ENCODE results near the gene HIVEP3.

Gene HIVEP3

GRCh38 chr1:41481109-41481775, 437.5 kb downstream of the HIVEP3 start:
- DNase-seq (ENCODE audit: low read depth), result no peak

DNA sequence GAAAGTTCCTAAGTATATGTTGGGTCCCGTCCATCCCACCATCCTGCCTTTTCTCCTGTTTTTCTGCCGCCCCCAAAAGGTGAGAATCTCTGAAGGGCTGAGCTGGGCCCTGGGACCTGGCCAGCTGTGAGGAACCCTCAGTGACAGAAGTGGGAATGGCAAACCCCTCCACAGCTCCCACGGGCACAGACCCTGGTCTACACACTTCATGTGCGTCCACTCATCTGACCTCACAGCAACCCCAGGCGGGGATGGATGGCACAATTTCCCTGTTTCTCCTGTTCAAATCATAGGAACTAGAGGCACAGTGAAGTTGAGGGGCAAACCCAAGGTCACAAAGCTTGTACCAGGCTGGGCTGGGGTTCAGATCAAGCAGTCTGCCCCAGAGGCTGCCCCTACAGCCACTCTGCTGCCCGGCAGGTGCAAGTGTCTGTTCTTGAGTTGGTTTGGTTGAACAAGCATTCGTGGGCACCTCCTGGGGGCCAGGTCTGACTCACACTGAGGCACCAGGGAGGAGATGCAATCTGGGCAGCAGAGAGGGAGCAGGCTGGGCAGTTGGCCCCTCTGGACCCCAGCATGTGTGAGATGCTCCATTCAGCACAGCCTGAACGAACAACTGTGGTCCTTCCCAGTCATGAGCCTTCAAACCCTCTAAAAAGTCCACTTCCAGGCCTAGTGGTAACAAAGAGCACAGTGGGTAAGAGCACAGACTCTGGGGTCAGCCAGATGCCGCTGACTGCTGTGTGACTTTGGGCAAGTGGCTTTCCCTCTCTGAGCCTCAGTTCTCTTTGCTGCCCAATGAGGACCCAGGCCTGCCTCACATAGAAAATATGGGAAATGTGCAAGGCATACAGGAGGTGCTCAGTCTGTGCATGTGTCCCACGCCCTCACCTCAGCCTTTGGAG, 438.3 kb downstream of the HIVEP3 start:
- no peak for DNase-seq (ENCODE audit: low read depth)

DNA sequence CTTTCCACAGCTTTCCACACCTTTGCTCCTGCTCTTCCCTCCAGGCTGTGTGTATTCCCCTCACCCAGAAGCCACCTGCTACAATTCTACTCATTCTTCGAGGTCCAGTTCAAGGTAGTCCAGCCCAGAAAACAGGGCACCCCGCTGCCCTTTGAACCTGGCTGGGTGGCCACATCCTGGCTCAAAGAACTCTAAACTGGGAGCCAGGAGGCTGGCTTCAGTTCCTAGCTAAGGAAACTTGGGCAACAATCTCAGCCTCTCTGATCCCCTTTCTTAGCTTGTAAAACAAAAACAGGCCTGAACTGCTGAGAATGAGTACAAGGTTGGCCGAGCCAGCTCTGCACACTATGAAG, 438.9 kb downstream of the HIVEP3 start:
- no peak for DNase-seq (ENCODE audit: low read depth)

DNA sequence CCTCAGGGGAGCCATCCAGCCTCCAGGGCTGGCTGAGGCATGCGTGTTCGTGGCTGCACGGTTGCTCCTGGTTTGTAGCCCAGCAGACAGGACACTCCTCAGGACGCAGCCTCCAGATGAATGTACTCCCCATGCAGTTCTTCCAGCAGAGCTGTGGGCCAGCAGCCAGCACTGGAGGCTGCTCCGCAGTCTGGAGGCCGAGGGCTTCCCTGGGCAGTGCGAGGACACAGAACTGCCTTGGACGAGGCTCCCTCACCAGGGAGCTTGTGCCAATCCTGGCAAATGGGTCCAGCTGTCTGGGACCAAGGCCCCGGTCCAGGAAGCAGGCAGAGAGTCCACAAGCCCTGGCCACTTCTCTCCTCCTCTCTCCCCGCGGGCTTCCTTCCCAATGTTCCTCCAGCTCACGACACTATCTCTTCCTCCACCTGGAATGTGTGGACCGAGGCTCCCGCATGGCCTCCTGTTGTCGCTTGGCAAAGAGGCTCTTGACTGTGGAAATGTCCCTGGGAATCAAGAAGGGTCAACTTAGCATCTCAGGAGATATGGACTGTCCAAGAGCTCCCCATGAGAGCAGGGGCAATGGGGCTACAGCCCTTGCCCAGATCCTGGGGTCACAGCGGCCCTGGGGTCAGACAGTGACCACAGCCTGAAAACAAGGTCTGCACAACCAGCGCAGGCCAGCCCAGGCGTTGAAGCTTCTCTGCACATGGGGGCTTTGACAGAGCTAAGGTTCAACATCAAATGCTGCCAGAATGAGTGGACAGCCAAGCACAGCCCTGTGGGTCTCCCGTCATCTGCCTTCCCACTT, 439.5 kb downstream of the HIVEP3 start:
- no peak for DNase-seq (ENCODE audit: low read depth)

DNA sequence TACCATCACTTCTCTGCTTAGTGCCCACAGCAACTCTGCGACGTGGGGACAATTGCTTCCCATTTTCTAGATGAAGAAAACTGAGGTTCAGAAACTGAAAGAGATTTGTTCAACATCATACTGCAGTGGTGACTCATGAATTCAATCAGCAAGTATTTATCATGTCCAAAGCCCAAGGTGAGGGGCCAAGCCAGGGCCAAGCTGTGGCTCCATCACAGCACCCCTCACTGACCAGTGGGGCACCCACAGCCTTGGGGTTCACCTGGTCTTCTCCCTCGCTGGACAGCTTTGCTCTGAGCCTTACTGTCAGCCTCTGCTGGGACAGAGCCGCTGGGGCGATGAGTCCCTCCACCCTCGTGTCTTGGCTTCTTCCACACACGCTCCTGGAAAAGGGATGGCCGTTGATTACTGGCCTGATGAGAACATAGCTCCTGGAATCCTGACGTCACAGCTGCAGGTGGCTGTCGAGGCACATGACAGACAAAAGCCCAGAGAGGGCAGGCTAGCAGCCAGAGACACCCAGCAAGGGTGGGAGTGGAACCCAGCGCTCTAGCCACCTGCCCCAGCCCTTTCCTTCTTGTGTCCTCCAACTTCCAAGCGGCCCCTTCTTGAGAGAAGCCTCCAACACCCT, 440.5 kb downstream of the HIVEP3 start:
- no peak for DNase-seq (ENCODE audit: low read depth)

- no peak for DNase-seq (ENCODE audit: low read depth)
These were observed 441.8 kb downstream of the HIVEP3 start for GRCh38 chr1:41476807-41477361.

DNA sequence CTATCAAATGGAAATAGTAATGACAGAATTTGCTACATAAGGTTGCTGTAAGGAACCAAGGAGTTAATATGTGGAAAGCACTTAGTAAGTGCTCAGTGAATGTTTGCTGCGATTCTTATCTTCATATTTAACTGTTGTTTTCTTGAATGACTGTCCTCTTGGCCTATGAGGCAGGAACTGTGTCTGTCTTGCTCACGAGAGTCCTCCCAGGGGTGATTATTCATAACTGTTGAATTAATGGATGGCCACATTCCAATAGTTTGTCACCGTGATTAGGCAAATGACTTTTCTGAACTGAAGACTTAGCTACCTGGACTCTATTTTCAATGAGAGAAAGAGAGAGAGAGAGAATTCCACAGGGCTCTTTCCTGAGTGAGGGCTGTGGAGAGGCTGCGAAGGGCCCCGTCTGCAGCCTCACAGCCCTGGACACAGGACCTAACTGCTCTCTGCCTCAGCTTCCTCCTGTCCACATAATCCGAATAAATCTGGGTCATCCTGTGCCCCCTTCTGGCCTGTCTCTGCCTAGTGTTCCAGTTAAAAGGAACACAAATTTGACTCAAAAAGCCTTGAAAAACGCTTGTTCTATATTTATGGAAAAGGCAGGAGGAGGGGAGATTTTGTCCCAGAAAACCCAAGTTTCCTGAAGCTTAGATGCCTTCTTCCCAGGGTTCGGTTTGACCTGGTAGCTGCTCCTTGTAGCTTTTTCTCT, 442.7 kb downstream of the HIVEP3 start:
- DNase-seq (ENCODE audit: low read depth), result no peak

- no peak for DNase-seq (ENCODE audit: low read depth)
These were observed 443.4 kb downstream of the HIVEP3 start for GRCh38 chr1:41475346-41475745.

- no peak for DNase-seq (ENCODE audit: low read depth)
These were observed 444.0 kb downstream of the HIVEP3 start for GRCh38 chr1:41474490-41475271.

DNA sequence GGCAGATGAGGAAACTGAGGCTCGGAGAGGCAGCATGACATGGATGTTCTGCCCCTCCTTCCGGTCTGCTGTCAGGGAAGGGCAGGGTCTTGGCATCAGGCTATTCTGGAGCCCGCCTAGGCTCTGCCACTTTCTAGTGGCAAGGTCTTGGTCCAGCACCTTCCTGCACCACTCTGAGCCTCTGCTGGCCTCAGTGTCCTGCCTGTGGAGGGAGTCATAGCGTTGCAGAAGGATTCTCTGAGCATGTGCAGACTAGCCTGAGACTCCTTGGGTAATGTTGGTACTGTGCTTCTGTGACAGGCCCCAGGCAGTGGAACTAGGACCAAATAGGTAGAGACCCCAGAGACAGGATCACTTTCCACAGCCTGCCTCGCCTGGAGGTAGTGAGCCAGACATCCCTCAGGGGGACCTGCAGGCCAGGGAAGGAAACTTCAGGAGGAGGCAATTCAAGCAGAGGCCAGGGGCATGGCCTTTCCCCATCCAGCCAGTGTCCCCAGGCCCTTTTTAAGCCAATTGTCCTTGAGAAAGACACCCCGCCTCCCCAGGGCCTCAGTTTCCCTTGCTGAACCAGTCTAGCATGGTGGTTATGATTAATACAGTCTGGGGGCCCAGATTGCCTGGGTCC, 444.9 kb downstream of the HIVEP3 start:
- no peak for DNase-seq (ENCODE audit: low read depth)

DNA sequence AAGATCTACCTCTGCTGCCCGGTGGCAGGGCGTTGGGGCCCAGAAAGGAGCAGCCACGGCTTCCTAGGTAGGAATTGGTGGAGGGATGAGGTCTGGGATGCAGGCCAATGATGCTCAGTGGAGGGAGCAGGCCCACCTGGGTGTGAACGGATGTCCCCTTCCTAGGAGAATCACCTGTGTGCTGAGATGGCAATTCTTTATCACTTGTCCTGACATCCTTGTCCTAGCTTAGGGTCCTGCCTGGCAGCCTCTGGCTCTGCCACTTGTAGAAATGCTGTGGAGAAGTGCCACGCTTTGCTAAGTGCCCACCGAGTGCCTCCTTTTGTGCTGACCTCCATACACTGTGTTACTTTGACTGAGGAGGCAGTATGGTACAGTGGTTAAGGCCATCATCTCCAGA, 447.1 kb downstream of the HIVEP3 start:
- DNase-seq (ENCODE audit: low read depth), result no peak

DNA sequence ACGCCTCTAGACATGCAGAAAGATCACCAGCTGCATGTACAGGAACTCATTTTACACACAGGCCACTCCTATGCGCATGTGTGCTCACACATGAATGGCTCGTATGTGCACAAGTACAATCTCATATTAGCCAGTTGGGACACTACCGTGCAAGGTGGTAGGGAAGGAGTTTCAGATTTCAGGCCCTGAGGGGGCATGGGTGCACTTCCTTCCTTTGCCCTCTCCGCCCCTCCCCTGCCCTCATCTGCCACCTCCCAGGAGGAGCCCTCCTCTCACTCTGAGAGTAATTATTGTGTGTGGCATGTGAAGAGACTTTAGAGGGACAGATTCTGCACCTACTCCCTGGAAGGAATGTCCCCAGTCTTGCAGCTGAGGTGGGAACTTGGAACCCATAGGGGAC, 449.0 kb downstream of the HIVEP3 start:
- DNase-seq (ENCODE audit: low read depth), result no peak

DNA sequence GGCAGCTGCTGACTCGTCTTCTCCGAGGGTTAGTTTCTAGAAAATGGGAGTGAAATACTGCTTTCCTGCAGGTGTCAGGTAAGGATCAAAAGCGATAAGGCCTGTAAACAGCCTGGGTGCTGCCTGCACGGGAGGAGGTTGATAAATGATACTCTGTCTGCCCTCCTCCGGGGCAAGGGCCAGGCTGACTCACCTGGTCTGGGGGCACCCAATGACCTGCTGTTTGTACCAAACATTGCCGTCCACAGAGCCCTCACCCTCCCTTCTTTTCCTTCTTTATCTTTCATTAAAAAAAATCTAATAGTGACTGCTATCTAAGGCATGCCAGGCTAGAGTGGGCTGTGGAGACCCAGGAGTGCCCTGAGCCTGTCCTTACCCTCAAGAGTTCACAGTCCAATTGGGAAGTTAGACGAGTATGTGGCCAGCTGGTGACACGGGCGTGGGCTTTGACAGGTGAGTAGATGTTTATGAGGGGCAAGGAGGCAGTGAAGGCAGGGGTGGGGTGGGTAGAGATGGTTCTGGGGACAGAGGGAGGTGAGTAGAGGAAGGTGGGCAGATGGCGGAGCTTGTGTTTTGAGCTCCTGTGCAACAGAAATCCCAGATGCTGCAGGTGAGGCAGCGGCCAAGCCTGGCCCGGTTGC, 450.5 kb downstream of the HIVEP3 start:
- no peak for DNase-seq (ENCODE audit: low read depth)

- no peak for DNase-seq (ENCODE audit: low read depth)
These were observed 451.0 kb downstream of the HIVEP3 start for GRCh38 chr1:41467673-41468072.

GRCh38 chr1:41466146-41466545, 452.6 kb downstream of the HIVEP3 start:
- no peak for DNase-seq (ENCODE audit: low read depth)

GRCh38 chr1:41465741-41466140, 453.0 kb downstream of the HIVEP3 start:
- DNase-seq (ENCODE audit: low read depth), result no peak

DNA sequence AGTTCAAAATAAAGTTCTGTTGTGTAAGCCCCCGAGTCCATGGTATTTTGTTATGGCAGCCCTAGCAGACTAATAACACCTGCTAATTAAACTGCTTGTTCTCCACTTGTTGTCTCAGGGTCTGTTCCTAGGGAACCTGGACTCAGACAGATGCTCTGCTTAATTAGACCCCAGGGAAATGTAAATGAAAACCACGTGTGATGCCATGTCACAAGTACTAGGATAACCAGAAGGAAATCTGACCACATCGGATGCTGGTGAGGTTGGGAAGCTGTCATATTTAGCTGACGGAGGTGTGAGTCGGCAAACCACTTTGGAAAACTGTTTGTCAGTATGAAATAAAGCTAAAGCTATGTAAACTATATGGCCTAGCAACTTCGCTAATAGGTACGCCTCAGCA, 453.8 kb downstream of the HIVEP3 start:
- no peak for DNase-seq (ENCODE audit: low read depth)

- DNase-seq (ENCODE audit: low read depth), result no peak
These were observed 455.2 kb downstream of the HIVEP3 start for GRCh38 chr1:41463516-41463915.

- no peak for DNase-seq (ENCODE audit: low read depth)
These were observed 456.1 kb downstream of the HIVEP3 start for GRCh38 chr1:41462680-41463004.

All from stimulated activated CD8-positive, alpha-beta memory T cell treated with anti-CD3 and anti-CD28 coated beads, Interleukin-7, amount 100 ng/mL, for 24 hours (primary cell).